Measurements from ENCODE around the gene DUSP18. TPM values are rescaled to one million over a fixed set of nuclear protein-coding genes. Genes with fewer than 3 reads are reported as not detected.

DUSP18 gene
- total RNA-seq, 4 donors from 2014 or later, result 6.2 to 10.6 (median 8.2) TPM

DNA sequence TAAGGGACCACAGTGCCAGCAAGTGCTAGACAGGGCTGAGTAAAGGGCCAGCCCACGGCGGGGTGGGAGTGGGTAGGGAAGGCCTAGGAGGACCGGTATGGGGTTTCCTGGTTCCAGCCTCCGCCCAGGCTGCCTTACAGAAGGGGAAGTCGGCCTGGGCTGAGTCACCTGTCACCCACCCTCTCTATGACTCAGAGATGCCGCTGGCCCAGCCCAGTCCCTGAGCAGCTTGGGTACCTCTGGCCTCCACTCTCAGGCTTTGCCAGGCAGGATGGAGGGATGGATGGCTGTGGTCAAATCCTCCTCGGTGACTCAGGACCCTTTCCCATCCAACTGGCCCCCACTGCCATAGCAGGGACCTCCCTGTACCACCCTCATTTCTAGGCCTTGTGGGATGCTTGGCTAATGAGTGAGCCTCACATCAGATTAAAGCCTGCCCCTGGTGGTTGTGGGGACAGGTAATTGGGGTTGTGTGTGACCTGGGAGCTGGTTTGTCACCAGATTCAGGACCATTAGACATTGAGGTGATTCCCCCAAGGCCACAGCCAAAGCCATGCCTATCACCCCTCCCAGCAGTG, 18.2 kb downstream of the DUSP18 start:
- intact Hi-C loops (cut with DNase I; ENCODE audit: low total_unique reads), result no loop called here
- DNase-seq (ENCODE audit: low spot score in 2 of 2), result peak; percentile 43 to 89
- 13 to 28% methylated on average over 5 to 7 of the region's 7 CpGs for WGBS, 2 donors
- TF ChIP-seq POLR2A (IDR thresholded peaks at IDR 0.05), result no peak
- TF ChIP-seq, protein P1, sequence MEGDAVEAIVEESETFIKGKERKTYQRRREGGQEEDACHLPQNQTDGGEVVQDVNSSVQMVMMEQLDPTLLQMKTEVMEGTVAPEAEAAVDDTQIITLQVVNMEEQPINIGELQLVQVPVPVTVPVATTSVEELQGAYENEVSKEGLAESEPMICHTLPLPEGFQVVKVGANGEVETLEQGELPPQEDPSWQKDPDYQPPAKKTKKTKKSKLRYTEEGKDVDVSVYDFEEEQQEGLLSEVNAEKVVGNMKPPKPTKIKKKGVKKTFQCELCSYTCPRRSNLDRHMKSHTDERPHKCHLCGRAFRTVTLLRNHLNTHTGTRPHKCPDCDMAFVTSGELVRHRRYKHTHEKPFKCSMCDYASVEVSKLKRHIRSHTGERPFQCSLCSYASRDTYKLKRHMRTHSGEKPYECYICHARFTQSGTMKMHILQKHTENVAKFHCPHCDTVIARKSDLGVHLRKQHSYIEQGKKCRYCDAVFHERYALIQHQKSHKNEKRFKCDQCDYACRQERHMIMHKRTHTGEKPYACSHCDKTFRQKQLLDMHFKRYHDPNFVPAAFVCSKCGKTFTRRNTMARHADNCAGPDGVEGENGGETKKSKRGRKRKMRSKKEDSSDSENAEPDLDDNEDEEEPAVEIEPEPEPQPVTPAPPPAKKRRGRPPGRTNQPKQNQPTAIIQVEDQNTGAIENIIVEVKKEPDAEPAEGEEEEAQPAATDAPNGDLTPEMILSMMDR (IDR thresholded peaks at IDR 0.05), result no peak
- H3K4me3 ChIP-seq (ENCODE audit: low read depth, poor library complexity, severe bottlenecking), result no peak overlapping the region

DNA sequence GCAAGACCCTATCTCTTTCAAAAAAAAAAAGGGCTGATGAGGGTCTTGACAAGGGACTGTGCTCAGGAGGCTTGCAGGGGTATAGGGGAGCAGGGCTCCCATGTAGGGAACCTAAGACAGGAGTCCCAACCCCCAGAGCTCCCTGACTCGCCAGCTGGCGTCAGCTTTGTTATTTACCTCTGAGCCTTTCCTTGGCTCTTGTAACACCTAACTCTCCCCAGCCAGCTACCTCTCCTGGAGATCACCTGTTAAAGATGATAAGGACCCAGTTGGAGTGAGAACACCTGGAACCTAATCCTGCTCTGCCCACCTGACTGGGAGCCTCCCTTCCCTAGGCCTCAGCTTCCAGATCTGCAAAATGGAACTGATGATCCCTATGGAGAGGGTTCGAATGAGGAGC, 18.9 kb downstream of the DUSP18 start:
- H3K4me3 ChIP-seq (ENCODE audit: low read depth, poor library complexity, severe bottlenecking), result no peak overlapping the region
- no peak for DNase-seq (ENCODE audit: low spot score in 2 of 2)
- TF ChIP-seq POLR2A (IDR thresholded peaks at IDR 0.05), result no peak
- TF ChIP-seq, protein P1 (IDR thresholded peaks at IDR 0.05), result no peak
- 84 to 88% methylated on average over 3 of the region's 3 CpGs for WGBS, 2 donors
- intact Hi-C loops (cut with DNase I; ENCODE audit: low total_unique reads), result no loop called here

DNA sequence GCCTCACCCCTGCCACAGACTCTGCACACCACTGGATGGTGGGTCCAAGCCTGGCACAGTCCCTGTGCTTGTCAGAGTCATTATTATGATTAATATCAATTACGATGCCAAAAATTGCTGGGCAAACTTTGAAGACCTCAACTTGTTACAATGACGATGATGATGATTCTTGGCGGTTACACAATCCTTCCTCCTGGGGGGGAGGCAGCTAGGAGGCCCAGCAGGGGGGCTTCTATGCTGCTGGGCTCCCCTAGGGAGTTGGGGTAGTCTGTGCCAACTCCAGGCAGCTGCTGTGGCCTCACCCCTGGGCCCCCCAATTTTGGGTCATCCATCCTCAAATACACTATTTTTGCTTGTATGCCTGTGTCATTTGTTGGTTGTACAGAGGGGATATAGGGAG, 20.1 kb downstream of the DUSP18 start:
- TF ChIP-seq POLR2A (IDR thresholded peaks at IDR 0.05), result no peak
- TF ChIP-seq, protein P1 (IDR thresholded peaks at IDR 0.05), result no peak
- 79 to 90% methylated on average over 3 of the region's 3 CpGs for WGBS, 2 donors
- DNase-seq (ENCODE audit: low spot score in 2 of 2), result no peak
- intact Hi-C loops (cut with DNase I; ENCODE audit: low total_unique reads), result no loop called here
- H3K4me3 ChIP-seq (ENCODE audit: low read depth, poor library complexity, severe bottlenecking), result no peak overlapping the region

DNA sequence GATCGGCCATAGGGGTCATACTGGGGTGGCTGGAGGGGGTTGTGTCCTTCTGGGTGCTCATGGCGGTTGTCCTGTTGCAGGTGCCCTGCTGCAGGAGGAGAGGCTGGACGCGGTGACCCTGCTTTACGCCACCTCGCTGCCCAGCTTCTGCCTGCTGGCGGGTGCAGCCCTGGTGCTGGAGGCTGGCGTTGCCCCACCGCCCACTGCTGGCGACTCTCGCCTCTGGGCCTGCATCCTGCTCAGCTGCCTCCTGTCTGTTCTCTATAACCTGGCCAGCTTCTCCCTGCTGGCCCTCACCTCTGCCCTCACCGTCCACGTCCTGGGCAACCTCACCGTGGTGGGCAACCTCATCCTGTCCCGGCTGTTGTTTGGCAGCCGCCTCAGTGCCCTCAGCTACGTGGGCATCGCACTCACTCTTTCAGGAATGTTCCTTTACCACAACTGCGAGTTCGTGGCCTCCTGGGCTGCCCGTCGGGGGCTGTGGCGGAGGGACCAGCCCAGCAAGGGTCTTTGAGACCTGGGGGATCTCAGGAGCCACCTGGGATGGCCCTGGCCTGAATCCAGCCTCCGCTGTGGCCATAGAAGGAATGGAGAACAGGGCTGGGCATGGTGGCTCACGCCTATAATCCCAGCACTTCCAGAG, 21.0 kb downstream of the DUSP18 start:
- DNase-seq (ENCODE audit: low spot score in 2 of 2), result no peak
- 96% methylated on average over 25 of the region's 25 CpGs for WGBS, 2 donors
- intact Hi-C loops (cut with DNase I; ENCODE audit: low total_unique reads), result no loop called here
- no peak for TF ChIP-seq POLR2A (IDR thresholded peaks at IDR 0.05)
- TF ChIP-seq, protein P1 (IDR thresholded peaks at IDR 0.05), result no peak
- no peak overlapping the region for H3K4me3 ChIP-seq (ENCODE audit: low read depth, poor library complexity, severe bottlenecking)

DNA sequence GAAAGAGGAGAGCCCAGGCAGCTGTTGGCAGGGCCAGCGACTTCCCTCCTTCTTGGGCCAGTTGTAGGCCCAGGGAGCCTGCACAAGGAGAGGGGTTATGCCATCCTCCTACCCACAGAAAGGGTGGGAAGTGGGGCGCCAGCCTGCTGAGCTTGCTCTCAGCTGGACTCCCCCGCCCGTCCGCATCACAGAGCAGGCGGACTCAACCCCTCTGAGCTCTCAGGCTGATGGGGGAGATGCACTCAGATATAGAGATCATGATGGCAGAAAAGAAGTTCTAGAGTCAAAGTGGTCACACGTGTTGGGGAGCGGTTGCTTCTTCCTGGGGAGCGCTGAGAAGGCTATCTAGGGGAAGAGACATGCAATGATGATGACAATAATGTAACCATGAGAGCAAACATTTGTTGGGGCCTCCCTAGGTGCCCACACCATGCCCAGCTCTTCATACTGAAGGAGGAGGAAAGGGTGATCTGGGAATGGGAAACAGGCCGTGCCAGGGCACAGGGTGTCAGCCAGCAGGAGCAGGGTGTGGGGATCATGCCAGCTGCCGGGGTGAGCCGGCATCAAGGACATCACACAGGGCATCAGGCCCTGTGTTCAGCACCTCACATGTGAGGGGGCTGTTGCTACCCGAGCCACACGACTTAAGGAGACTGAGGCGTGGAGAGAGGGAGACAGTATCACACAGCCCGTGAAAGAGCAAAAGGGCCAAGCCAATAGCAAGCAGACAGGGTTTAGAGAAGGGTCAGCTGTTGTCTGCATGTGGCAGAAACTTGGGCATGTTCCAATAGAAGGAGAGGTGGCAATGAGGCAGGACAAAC, 24.4 kb downstream of the DUSP18 start:
- DNase-seq (ENCODE audit: low spot score in 2 of 2), result no peak
- intact Hi-C loops (cut with DNase I; ENCODE audit: low total_unique reads), result no loop called here
- WGBS, 2 donors, result 83 to 84% methylated on average over 16 of the region's 16 CpGs
- H3K4me3 ChIP-seq (ENCODE audit: low read depth, poor library complexity, severe bottlenecking), result no peak overlapping the region
- no peak for TF ChIP-seq POLR2A (IDR thresholded peaks at IDR 0.05)
- TF ChIP-seq, protein P1 (IDR thresholded peaks at IDR 0.05), result no peak

Data from lower leg skin (tissue), 4 donors.